IMR-90 (cell line): ENCODE measurements around the gene CTNND2. TPM values are rescaled to one million over a fixed set of nuclear protein-coding genes. Genes with fewer than 3 reads are reported as not detected.

Experiments used
- ATAC-seq: fragments of 200-7000 bp; cut with Tn5 transposase; 2 replicates; pipeline ENCODE4 v1.9.1; 2020; ENCODE audit warnings: low read depth, mild to moderate bottlenecking, moderate library complexity
- BruUV-seq: library from RNA; stranded (reverse); fragments of 400-500 nt; replicated peaks from 2 replicates; lab custom pipeline; 2021; lab: Mats Ljungman, UMichigan
- CTCF ChIA-PET: fragments of 300-600 bp; formaldehyde crosslinking; extraction: SDS; loops from one replicate; lab custom pipeline; 2021; ENCODE audit warnings: antibody characterized with exemption; lab: Yijun Ruan, JAX
- POLR2A ChIA-PET: fragments of 300-600 bp; sonication (Branson Sonifier 250); formaldehyde crosslinking; loops from one replicate; lab custom pipeline; 2022; ENCODE audit warnings: antibody characterized with exemption; ENCODE audit not compliant: unreplicated experiment; lab: Charles Lee
- DNase-seq: peaks from one replicate; pipeline ENCODE4 v3.0.0; 2013
- H2AFZ ChIP-seq: replicated peaks from 2 replicates; pipeline ENCODE3; 2013; ENCODE audit warnings: low read length, mild to moderate bottlenecking; ENCODE audit not compliant: poor library complexity
- H2AK5ac ChIP-seq: 2 replicates; pipeline ENCODE4 v1.6.1; 2013; ENCODE audit warnings: low read depth, low read length, inconsistent platforms
- H2AK9ac ChIP-seq: replicated peaks from 2 replicates; pipeline ENCODE3; 2013; ENCODE audit warnings: mild to moderate bottlenecking, low read depth, low read length, moderate library complexity; ENCODE audit not compliant: poor library complexity
- H2BK120ac ChIP-seq: 2 replicates; pipeline ENCODE4 v1.6.1; 2013; ENCODE audit warnings: low read depth, low read length, inconsistent platforms
- H2BK15ac ChIP-seq: 3 replicates; pipeline ENCODE4 v1.6.1; 2013; ENCODE audit warnings: low read depth, low read length, inconsistent platforms
- H2BK20ac ChIP-seq: 2 replicates; pipeline ENCODE4 v1.6.1; 2013; ENCODE audit warnings: low read depth, mild to moderate bottlenecking, inconsistent platforms, low read length, moderate library complexity
- H2BK5ac ChIP-seq: 2 replicates; pipeline ENCODE4 v1.6.1; 2013; ENCODE audit warnings: mild to moderate bottlenecking, low read depth, low read length, inconsistent platforms; ENCODE audit not compliant: poor library complexity, severe bottlenecking
- H3K14ac ChIP-seq: replicated peaks from 2 replicates; pipeline ENCODE4 v1.6.1; 2013; ENCODE audit warnings: low read depth, low read length, inconsistent platforms
- H3K18ac ChIP-seq: 2 replicates; pipeline ENCODE4 v1.6.1; 2013; ENCODE audit warnings: low read depth, low read length, control low read depth
- H3K23ac ChIP-seq: 2 replicates; pipeline ENCODE4 v1.6.1; 2013; ENCODE audit warnings: low read depth, low read length, inconsistent platforms
- H3K27ac ChIP-seq: 2 replicates; pipeline ENCODE4 v1.5.1; 2013; ENCODE audit warnings: mild to moderate bottlenecking, control low read depth, low read length; ENCODE audit not compliant: insufficient read depth
- H3K27me3 ChIP-seq: 2 replicates; pipeline ENCODE4 v1.6.1; 2013; ENCODE audit warnings: low read length; ENCODE audit not compliant: control insufficient read depth, insufficient read depth
- H3K36me3 ChIP-seq: 2 replicates; pipeline ENCODE4 v1.6.1; 2013; ENCODE audit warnings: low read length, mixed read lengths; ENCODE audit not compliant: control insufficient read depth, insufficient read depth
- H3K4ac ChIP-seq: 2 replicates; pipeline ENCODE4 v1.6.1; 2013; ENCODE audit warnings: low read depth, low read length, inconsistent platforms
- H3K4me1 ChIP-seq: 2 replicates; pipeline ENCODE4 v1.6.1; 2013; ENCODE audit warnings: low read length, mixed read lengths; ENCODE audit not compliant: control insufficient read depth, insufficient read depth
- H3K4me2 ChIP-seq: 2 replicates; pipeline ENCODE4 v1.6.1; 2013; ENCODE audit warnings: low read depth, mild to moderate bottlenecking, control low read depth, low read length, moderate library complexity
- H3K4me3 ChIP-seq: 2 replicates; pipeline ENCODE4 v1.5.1; 2013; ENCODE audit warnings: low read depth, mild to moderate bottlenecking, control low read depth, low read length, moderate library complexity; ENCODE audit not compliant: insufficient read depth
- H3K56ac ChIP-seq: 2 replicates; pipeline ENCODE4 v1.6.1; 2013; ENCODE audit warnings: low read length, inconsistent platforms; ENCODE audit not compliant: insufficient read depth; ENCODE audit errors: extremely low read depth
- H3K79me1 ChIP-seq, 2 experiments: 2 replicates each; pipeline ENCODE4 v1.6.1; 2013; ENCODE audit warnings: low read length in 2 of 2, inconsistent platforms in 1 of 2, low read depth in 1 of 2
- H3K9ac ChIP-seq: 2 replicates; pipeline ENCODE4 v1.6.1; 2013; ENCODE audit warnings: low read depth, low read length, control low read depth
- H3K9me1 ChIP-seq: 2 replicates; pipeline ENCODE4 v1.6.1; 2013; ENCODE audit warnings: low read length, inconsistent platforms; ENCODE audit not compliant: insufficient read depth
- H3K9me3 ChIP-seq: 2 replicates; pipeline ENCODE4 v1.6.1; 2013; ENCODE audit warnings: low read length; ENCODE audit not compliant: control insufficient read depth, insufficient read depth
- H4K20me1 ChIP-seq: 2 replicates; pipeline ENCODE4 v1.6.1; 2013; ENCODE audit warnings: low read length, inconsistent platforms; ENCODE audit not compliant: insufficient read depth
- H4K5ac ChIP-seq: 2 replicates; pipeline ENCODE4 v1.6.1; 2013; ENCODE audit warnings: mild to moderate bottlenecking, low read depth, low read length, control low read depth
- H4K8ac ChIP-seq, 2 experiments: 2 replicates each; pipeline ENCODE4 v1.6.1; 2013; ENCODE audit warnings: low read depth in 2 of 2, low read length in 2 of 2, control low read depth in 1 of 2, inconsistent platforms in 1 of 2
- H4K91ac ChIP-seq: 2 replicates; pipeline ENCODE4 v1.6.1; 2013; ENCODE audit warnings: low read depth, low read length, inconsistent platforms; ENCODE audit not compliant: insufficient read depth
- BHLHE40 ChIP-seq: fragments of 150-350 bp; IDR thresholded peaks from 2 replicates; pipeline ENCODE4 v1.6.1; 2016; ENCODE audit warnings: mild to moderate bottlenecking, low read depth, low read length
- CEBPB ChIP-seq: IDR thresholded peaks from 2 replicates; pipeline ENCODE4 v1.6.1; 2012; ENCODE audit warnings: low read depth, low read length, improper control_type of control experiment
- CHD1 ChIP-seq: IDR thresholded peaks from 2 replicates; pipeline ENCODE4 v1.6.1; 2012; ENCODE audit warnings: low read depth, low read length, improper control_type of control experiment
- FOS ChIP-seq: fragments of 150-350 bp; IDR thresholded peaks from 2 replicates; pipeline ENCODE4 v1.6.1; 2016; ENCODE audit warnings: low read depth, low read length
- MAFK ChIP-seq: IDR thresholded peaks from 2 replicates; pipeline ENCODE4 v1.6.1; 2012; ENCODE audit warnings: low read depth, low read length, improper control_type of control experiment
- MAZ ChIP-seq: IDR thresholded peaks from 2 replicates; pipeline ENCODE4 v1.6.1; 2012; ENCODE audit warnings: low read depth, mild to moderate bottlenecking, low read length, improper control_type of control experiment, moderate library complexity, borderline replicate concordance
- MXI1 ChIP-seq: IDR thresholded peaks from 2 replicates; pipeline ENCODE4 v1.6.1; 2012; ENCODE audit warnings: low read depth, mild to moderate bottlenecking, low read length, moderate library complexity, borderline replicate concordance
- NFE2L2 ChIP-seq: fragments of 150-350 bp; IDR thresholded peaks from 2 replicates; pipeline ENCODE4 v1.6.1; 2016; ENCODE audit warnings: low read depth, mild to moderate bottlenecking, low read length
- POLR2A ChIP-seq: IDR thresholded peaks from 2 replicates; pipeline ENCODE4 v1.6.1; 2012; ENCODE audit warnings: mild to moderate bottlenecking, low read depth, low read length
- RCOR1 ChIP-seq: IDR thresholded peaks from 2 replicates; pipeline ENCODE4 v1.6.1; 2012; ENCODE audit warnings: mild to moderate bottlenecking, low read length, improper control_type of control experiment; ENCODE audit not compliant: insufficient replicate concordance
- SMC3 ChIP-seq: fragments of 150-350 bp; IDR thresholded peaks from 2 replicates; pipeline ENCODE4 v1.6.1; 2016; ENCODE audit warnings: low read depth, mild to moderate bottlenecking, antibody characterized with exemption, low read length, moderate library complexity
- WGBS, 2 experiments: methylation state at CpG; one replicate each; pipeline versions ENCODE4 v1.1.5 to v1.1.7; 2013; ENCODE audit warnings: missing lambda C conversion rate in 2 of 2; ENCODE audit not compliant: insufficient read length in 1 of 2; ENCODE audit errors: extremely low coverage in 2 of 2; 5-methylcytosine and 5-hydroxymethylcytosine counted together
- dilution Hi-C: fragments of 300-500 bp; cut with HindIII; formaldehyde crosslinking; loops from one replicate; pipeline ENCODE4 v1.14.3; 2018; ENCODE audit warnings: low sequenced_read_pairs; ENCODE audit not compliant: unreplicated experiment
- in situ Hi-C: fragments of 300-500 bp; cut with MboI; formaldehyde crosslinking; loops from 3 replicates; pipeline ENCODE4 v1.14.3; 2019; ENCODE audit warnings: low sequenced_read_pairs, inconsistent platforms, mixed read lengths
- intact Hi-C: fragments of 100-400 bp; cut with micrococcal nuclease; formaldehyde crosslinking; loops from 2 replicates; pipeline ENCODE4 v1.10.0; 2022
- polyA plus RNA-seq, 3 experiments: library from polyadenylated mRNA; depleted of rRNA; stranded (reverse); fragments of >200 nt; gene quantifications; 2 replicates each; pipeline ENCODE4 v1.2.3, GENCODE V29; 2012; ENCODE audit warnings: low replicate concordance in 1 of 3
- total RNA-seq: library from RNA; depleted of rRNA; stranded (reverse); fragments of >200 nt; gene quantifications from 2 replicates; pipeline ENCODE4 v1.2.3, GENCODE V29; 2012
- TF ChIP-seq, protein P1 (sequence below): conservative IDR thresholded peaks from 2 replicates; pipeline ENCODE4 v1.5.1; 2012; ENCODE audit warnings: mild to moderate bottlenecking, low read depth, low read length, improper control_type of control experiment
- TF ChIP-seq, protein P2 (sequence below): fragments of 150-350 bp; IDR thresholded peaks from 2 replicates; pipeline ENCODE4 v1.6.1; 2016; ENCODE audit warnings: low read depth, mild to moderate bottlenecking, low read length, moderate library complexity, borderline replicate concordance
- TF ChIP-seq, protein P3 (sequence below): fragments of 150-350 bp; IDR thresholded peaks from 2 replicates; pipeline ENCODE4 v1.6.1; 2017; ENCODE audit warnings: mild to moderate bottlenecking, antibody characterized with exemption, low read length, low read depth

The CTNND2 gene
- total and polyA plus RNA-seq, 2 of the 4 experiments (the other 2 are of a cell fraction): not detected

DNA sequence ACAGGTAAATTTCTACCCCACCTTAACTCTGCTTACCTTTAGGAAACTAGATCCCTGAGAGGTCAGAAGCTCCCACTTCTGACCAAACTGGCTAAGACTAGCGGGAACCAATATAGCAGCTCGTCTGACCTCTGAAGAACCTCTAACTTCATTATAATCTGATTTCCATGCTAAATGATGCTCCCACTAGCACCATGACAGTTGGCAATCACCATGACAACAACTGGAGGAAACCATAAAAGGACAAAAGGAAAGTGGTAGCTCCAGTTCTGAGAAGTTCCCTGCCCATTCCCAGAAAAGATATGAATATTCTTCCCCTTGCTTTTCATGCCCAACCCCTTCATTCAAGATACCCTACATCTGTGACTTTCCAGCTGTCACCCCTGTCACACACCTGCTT lies 483.3 kb downstream of the CTNND2 start:
- H2AK9ac ChIP-seq: no peak overlapping the region
- H3K9me1 ChIP-seq: no peaks in the 10 kb centered on the region
- H3K4ac ChIP-seq: no peak overlapping the region
- dilution Hi-C loops: no loop called here
- H4K5ac ChIP-seq: no peak overlapping the region
- H3K4me1 ChIP-seq: no peaks in the 10 kb centered on the region
- H2BK20ac ChIP-seq: no peak overlapping the region
- ChIA-PET POLR2A (no interaction called here), CTCF (no interaction called here)
- no peak overlapping the region for H4K91ac ChIP-seq
- no peak overlapping the region for H2BK120ac ChIP-seq
- no CpG with 5 or more reads among the region's 2 CpGs for WGBS, 2 experiments
- no peak overlapping the region for H3K23ac ChIP-seq
- no peak overlapping the region for H2AK5ac ChIP-seq
- ATAC-seq (no peak), DNase-seq (no peak)
- no peaks in the 10 kb centered on the region for H4K20me1 ChIP-seq
- intact Hi-C loops: no loop called here
- H3K14ac ChIP-seq: no peak overlapping the region
- no peaks in the 10 kb centered on the region for H3K36me3 ChIP-seq
- peaks cover 2% of the 10 kb centered on the region; the same call in 1 of the 2 replicates for H3K9me3 ChIP-seq
- H3K4me2 ChIP-seq: no peak overlapping the region
- no TSS peak for BruUV-seq
- no peak overlapping the region for H3K9ac ChIP-seq
- H2BK15ac ChIP-seq: no peak overlapping the region
- no peak overlapping the region for H3K18ac ChIP-seq
- no peaks in the 10 kb centered on the region for H3K27me3 ChIP-seq
- no peak overlapping the region for H3K56ac ChIP-seq
- H2AFZ ChIP-seq: no peak overlapping the region
- H2BK5ac ChIP-seq: no peak overlapping the region
- TF ChIP-seq, protein P1, sequence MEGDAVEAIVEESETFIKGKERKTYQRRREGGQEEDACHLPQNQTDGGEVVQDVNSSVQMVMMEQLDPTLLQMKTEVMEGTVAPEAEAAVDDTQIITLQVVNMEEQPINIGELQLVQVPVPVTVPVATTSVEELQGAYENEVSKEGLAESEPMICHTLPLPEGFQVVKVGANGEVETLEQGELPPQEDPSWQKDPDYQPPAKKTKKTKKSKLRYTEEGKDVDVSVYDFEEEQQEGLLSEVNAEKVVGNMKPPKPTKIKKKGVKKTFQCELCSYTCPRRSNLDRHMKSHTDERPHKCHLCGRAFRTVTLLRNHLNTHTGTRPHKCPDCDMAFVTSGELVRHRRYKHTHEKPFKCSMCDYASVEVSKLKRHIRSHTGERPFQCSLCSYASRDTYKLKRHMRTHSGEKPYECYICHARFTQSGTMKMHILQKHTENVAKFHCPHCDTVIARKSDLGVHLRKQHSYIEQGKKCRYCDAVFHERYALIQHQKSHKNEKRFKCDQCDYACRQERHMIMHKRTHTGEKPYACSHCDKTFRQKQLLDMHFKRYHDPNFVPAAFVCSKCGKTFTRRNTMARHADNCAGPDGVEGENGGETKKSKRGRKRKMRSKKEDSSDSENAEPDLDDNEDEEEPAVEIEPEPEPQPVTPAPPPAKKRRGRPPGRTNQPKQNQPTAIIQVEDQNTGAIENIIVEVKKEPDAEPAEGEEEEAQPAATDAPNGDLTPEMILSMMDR: no peak
- no peak for TF ChIP-seq FOS
- TF ChIP-seq RCOR1: no peak
- TF ChIP-seq SMC3: no peak
- no peak for TF ChIP-seq MXI1
- no peak for TF ChIP-seq POLR2A
- no peak for TF ChIP-seq MAFK
- TF ChIP-seq MAZ: no peak
- TF ChIP-seq CHD1: no peak
- no peak for TF ChIP-seq BHLHE40
- TF ChIP-seq, protein P2, sequence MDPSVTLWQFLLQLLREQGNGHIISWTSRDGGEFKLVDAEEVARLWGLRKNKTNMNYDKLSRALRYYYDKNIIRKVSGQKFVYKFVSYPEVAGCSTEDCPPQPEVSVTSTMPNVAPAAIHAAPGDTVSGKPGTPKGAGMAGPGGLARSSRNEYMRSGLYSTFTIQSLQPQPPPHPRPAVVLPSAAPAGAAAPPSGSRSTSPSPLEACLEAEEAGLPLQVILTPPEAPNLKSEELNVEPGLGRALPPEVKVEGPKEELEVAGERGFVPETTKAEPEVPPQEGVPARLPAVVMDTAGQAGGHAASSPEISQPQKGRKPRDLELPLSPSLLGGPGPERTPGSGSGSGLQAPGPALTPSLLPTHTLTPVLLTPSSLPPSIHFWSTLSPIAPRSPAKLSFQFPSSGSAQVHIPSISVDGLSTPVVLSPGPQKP: no peak
- TF ChIP-seq NFE2L2: no peak
- TF ChIP-seq, protein P3, sequence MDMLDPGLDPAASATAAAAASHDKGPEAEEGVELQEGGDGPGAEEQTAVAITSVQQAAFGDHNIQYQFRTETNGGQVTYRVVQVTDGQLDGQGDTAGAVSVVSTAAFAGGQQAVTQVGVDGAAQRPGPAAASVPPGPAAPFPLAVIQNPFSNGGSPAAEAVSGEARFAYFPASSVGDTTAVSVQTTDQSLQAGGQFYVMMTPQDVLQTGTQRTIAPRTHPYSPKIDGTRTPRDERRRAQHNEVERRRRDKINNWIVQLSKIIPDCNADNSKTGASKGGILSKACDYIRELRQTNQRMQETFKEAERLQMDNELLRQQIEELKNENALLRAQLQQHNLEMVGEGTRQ: no peak
- TF ChIP-seq CEBPB: no peak
- no peak overlapping the region for H3K4me3 ChIP-seq
- no peak overlapping the region for H4K8ac ChIP-seq
- in situ Hi-C loops: no loop called here
- no peak overlapping the region for H3K27ac ChIP-seq
- H3K79me1 ChIP-seq: no peaks in the 10 kb centered on the region
